ENCODE measurements around the gene NCKIPSD.
"Not testable (repeated sequence)": the region's sequence is repeated elsewhere in the genome, so short reads cannot be mapped to it uniquely, and the experiment has no call there.

Gene NCKIPSD

DNA sequence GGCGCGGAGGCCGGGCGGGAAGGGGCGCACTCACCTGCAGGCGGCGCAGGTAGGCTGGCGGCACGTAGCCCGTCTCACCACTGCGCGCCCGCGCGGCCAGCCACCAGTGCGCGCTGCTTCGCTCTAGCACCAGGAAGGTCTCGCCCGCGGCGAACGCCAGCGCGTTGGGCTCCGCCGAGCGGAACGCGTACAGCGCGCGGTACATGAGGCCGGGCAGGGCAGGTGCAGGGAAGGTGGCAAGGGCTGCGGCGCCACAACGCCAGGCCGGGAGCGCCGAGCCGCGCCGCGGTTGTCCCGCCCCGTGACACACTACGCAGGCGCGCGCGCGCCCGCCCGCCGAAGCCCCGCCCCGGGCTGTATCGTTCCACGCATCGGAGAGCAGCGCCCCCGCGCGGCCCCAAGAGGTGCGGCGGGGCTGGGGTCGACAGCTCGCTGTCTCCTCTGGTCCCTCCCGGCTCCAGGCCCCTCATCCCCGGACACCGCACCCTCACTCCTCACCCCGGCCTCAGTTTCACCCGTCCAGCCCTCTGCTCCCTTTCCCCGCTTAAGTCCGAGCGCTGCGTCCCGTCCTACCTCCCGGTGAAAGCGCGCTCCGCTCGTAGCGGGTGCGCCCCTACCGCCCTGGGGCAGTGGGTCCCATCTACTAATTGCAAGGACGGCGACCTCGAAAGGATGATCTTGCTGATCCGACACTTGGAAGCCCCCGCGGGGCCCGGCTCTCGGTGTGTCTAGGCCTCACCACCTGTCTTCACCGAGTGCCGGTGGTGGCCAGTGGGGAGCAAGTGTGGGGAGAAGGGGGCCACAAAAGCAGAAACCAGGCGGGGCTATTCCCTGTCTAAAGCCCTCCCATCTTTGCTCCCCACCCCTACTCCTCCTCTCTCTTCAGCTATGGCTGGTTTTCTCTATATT is at the start of gene NCKIPSD:
TSS of gene NCKIPSD (minus strand) at position 313 of the 909 bp plus-strand sequence. CDS start at position 205, 108 bp downstream.
- DNase-seq (ENCODE audit: low spot score): peak; percentile 93

DNA sequence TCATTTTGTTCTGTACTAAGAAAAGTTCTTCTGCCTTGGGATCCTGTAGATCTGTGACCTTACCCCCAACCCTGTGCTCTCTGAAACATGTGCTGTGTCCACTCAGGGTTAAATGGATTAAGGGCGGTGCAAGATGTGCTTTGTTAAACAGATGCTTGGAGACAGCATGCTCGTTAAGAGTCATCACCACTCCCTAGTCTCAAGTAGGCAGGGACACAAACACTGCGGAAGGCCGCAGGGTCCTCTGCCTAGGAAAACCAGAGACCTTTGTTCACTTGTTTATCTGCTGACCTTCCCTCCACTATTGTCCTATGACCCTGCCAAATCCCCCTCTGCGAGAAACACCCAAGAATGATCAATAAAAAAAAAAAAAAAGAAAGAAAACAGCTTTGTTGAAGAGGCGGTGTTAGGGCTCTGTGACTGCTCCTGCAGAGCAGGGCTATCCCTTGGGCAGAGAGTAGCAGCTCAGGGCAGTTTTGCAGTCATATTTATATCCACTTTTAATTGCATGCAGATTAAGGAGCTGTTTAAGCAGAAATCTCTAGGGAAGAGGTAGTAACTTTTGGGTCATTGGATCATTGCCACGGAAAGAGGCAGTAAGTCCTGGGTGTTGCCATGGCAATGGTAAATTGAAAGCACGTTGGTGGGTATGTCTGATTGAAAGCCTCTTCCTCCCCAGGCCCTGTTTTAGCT is 49.5 kb upstream of the NCKIPSD start:
- not testable (repeated sequence) for DNase-seq (ENCODE audit: low spot score)

- DNase-seq (ENCODE audit: low spot score): not testable (repeated sequence)
Measured at GRCh38 chr3:48734541-48734940, 48.8 kb upstream of the NCKIPSD start.

- not testable (repeated sequence) for DNase-seq (ENCODE audit: low spot score)
Measured at GRCh38 chr3:48733752-48734518, 48.2 kb upstream of the NCKIPSD start.

DNA sequence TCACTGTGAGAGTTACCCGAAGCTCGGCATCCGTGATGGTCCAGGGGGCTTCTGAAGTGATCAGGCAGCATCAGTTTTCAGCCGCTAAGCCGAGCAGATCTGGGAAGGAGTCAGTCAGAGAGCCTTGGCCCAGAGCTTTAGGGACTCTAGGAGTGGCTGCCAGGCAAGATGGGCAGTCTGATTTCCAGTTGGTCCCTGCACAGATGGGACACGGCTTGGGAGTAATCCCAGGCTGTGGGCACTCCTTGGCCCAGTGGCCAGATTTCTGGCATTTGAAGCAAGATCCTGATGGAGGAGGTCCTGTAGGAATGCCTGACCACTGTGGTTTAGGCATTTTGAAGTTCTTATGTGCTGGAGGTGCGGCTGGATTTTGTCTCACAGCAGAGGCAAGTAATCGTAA is 41.8 kb upstream of the NCKIPSD start:
- no peak for DNase-seq (ENCODE audit: low spot score)

DNA sequence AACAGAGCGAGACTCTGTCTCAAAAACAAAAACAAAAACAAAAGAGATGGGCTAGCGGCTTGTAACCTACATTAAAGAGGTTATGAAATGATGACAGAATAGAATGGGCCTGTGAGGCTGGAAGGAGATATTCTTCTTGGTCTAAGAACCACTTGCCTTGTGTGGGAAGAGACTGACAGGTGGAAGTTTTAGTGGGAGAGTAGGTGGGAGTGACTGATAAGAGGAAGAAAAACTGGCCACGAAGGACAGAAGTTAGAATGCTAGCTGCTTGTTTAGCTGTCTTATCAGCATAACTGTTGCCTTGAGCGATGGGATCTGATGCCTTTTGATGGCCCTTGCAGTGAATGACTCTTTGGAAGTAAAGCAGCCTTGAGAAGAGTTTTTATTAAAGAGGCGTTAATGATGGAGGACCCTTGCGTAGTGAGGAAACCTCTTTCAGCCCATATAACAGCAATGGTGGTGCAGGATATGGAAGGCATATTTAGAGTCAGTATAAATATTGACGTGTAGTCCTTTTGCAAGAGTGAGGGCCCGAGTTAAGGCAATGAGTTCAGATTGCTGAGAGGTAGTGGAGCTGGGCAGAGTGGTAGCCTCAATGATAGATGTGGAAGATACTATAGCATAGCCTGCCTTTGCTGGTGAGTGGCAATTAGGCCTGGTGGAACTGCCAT is 39.6 kb upstream of the NCKIPSD start:
- DNase-seq (ENCODE audit: low spot score): not testable (repeated sequence)

GRCh38 chr3:48723725-48724124 is 38.0 kb upstream of the NCKIPSD start:
- no peak for DNase-seq (ENCODE audit: low spot score)

GRCh38 chr3:48723293-48723692 is 37.6 kb upstream of the NCKIPSD start:
- not testable (repeated sequence) for DNase-seq (ENCODE audit: low spot score)

DNA sequence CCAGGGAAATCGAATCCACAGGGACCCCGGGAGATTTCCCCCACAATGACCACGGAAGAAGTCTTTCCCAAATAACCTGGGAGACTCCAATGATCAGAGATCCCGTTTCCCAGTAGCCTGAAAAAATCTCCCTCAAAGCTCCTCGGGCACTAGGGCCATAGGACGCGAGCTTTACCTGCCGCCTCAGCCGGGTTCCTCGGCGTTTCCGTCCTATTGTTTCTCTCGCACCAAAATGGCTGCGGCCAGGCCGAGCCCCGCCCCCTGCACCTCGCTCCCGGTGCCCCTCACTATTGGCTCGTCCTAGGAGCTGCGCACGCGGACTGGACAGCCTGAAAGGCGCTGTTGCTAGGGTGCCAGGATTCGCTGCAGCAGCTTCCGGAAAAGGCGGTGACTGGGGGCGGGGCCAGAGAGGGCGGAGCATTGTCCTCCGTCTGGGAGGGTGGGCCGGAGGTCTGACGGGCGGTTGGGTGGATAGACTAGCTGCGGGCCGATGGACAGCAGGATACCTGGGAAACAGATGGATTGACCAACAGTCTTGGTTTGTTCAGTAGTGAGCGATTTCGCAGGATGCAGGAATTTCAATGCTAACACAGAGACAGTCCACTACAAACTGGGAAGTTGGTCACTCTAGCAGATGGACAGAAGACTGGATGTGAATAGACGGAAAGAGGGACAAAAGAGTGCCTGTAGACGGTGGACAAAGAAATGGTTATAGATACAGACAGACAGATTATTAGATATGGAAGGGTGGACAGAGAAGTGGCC is 31.4 kb upstream of the NCKIPSD start, which contains the start of gene IP6K2:
TSS of gene IP6K2 (minus strand) at position 240 of the 765 bp plus-strand sequence. CDS start 21,930 bp downstream, outside the sequence.
- DNase-seq (ENCODE audit: low spot score): peak; percentile 99

GRCh38 chr3:48716508-48716981 is 30.8 kb upstream of the NCKIPSD start:
- DNase-seq (ENCODE audit: low spot score): peak; percentile 67

- DNase-seq (ENCODE audit: low spot score): no peak
Measured at GRCh38 chr3:48715174-48715800, 29.6 kb upstream of the NCKIPSD start.

GRCh38 chr3:48711727-48712126 is 26.0 kb upstream of the NCKIPSD start:
- no peak for DNase-seq (ENCODE audit: low spot score)

DNA sequence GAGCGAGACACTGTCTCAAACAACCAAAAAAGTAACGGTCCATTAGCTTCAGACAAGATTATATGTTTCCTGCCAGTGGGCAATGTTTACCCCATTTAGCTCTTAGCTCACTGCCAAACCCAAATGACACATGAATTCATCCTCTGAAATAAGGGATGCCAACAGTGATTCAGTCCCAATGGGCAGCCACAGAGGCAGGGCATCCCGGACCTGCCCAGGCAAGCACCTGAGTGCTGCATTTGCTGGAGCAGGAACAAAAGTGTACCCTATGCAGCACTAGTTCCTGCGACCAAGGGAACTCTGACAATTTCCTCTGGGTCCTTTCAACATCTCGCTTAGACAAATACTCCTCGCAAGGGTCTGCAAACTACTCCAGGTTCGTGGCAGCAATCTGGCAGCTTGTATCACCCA is 23.3 kb upstream of the NCKIPSD start:
- DNase-seq (ENCODE audit: low spot score): no peak

DNA sequence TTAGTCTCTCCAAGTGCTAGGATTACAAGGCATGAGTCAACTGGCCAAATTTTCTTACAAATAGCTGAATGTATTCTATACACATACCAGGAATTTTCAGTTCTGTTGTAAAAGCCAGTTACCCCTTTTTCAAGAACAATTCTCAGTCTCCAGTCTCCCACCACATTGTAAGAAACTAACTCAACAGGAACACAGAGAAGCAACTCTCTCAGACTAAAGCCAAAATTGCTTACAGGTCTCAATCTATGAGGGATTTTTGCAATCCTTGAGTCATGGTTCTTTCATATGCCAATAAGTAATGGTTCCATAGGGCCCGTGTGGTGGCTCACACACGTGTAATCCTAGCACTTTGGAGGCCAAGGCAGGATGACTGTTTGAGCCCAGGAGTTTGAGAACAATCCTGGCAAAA is 22.8 kb upstream of the NCKIPSD start:
- DNase-seq (ENCODE audit: low spot score): no peak

DNA sequence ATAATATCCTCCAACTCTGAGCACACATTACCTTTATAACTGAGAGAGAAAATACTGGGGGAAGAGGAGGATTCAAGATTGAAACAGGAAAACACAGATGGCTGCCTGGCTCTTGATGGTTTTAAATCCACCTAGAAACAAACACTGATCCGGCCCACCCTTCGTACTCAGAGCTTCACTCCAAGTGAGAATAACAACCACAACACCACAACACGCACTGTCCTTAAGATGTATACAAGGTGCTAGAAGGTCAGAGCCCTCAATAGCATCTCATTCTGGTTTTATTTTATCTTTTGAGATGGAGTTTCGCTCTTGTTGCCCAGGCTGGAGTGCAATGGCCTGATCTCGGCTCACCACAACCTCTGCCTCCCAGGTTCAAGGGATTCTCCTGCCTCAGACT is 21.4 kb upstream of the NCKIPSD start:
- DNase-seq (ENCODE audit: low spot score): no peak

DNA sequence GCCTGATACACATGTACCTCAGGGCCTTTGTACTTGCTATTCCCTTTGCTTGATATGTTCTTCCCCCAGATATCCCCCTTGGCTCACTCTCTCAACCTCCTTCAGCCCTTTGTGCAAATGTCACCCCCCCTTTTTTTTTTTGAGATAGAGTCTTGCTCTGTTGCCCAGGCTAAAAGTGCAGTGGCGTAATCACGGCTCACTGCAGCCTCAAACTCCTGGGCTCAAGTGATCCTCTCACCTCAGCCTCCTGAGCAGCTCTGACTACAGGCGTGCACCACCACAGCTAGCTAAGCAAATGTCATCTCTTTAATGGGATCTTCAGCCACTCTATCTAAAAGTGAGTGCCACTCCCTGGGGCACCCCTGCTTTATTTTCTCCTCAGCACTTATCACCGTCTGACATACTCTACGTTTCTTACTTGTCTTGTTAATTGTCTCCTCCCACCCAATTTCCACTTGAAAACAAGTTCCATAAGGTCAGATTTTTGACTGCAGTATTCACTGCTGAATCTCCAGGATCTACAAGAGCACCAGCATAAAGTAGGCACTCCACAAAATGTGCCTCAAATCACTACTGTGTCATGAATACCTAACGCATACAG is 16.7 kb upstream of the NCKIPSD start:
- no peak for DNase-seq (ENCODE audit: low spot score)

- no peak for DNase-seq (ENCODE audit: low spot score)
Measured at GRCh38 chr3:48700731-48701405, 15.2 kb upstream of the NCKIPSD start.

- DNase-seq (ENCODE audit: low spot score): no peak
Measured at GRCh38 chr3:48698891-48699290, 13.2 kb upstream of the NCKIPSD start.

DNA sequence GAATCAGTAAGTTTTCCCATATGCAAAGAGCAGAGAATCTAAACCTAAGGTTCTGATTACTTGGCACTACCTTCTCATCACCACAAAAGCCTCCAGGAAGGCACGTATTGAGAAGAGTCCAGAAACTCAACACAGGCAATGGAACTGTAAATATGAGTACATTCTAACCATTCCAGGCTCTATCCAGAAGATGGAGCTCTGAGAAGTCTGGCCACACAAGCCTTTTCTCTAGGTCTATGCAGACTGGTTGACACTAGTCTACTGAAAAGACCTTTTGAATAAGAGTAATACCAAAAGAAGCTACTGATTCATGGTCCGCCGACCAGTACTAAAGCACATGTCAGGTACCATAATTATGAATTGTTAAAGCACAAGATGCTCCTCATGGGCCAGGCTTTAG is 12.2 kb upstream of the NCKIPSD start:
- DNase-seq (ENCODE audit: low spot score): no peak

All from left forelimb (tissue), 1 donor.